Stomach (tissue), 4 donors: ENCODE data around the gene MESP2.

Experiments used
- CTCF ChIP-seq, 7 experiments: fragments of 450-650 bp in 4 of 7; fragments of 200-600 bp in 3 of 7; sonication (generic) in 3 of 7; IDR thresholded peaks; one replicate each; pipeline ENCODE4 v1.5.1; 2016 to 2019; ENCODE audit warnings: antibody characterized with exemption in 7 of 7, control low read depth in 2 of 7, mild to moderate bottlenecking in 1 of 7
- POLR2AphosphoS5 ChIP-seq, 3 donors: sonication (generic); formaldehyde crosslinking; IDR thresholded peaks; one replicate each; pipeline ENCODE4 v1.6.1; 2016; ENCODE audit warnings: antibody characterized with exemption in 3 of 3

GRCh38 chr15:89794627-89795241, 18.6 kb downstream of the MESP2 start:
- TF ChIP-seq CTCF (IDR thresholded peaks at IDR 0.05) = no peak
- no peak for TF ChIP-seq POLR2AphosphoS5 (IDR thresholded peaks at IDR 0.05)
